Stimulated activated CD4-positive, alpha-beta T cell treated with anti-CD3 and anti-CD28 coated beads, Interleukin-2, amount 100 ng/mL, for 48 hours (primary cell): ENCODE measurements around the gene KIF11.
"Not testable (repeated sequence)": the region's sequence is repeated elsewhere in the genome, so short reads cannot be mapped to it uniquely, and the experiment has no call there.

Experiments used
- DNase-seq, 2 donors: peaks; one replicate each; pipeline ENCODE4 v3.0.0-alpha.2; 2020

The KIF11 gene

GRCh38 chr10:92592761-92593618 lies at the start of gene KIF11:
Gene KIF11 (plus strand): TSS chr10:92593130. CDS start chr10:92593376, 246 bp downstream.
- peak; percentile 94 to 97 for DNase-seq

- DNase-seq, result no peak
These were observed 48.6 kb upstream of the KIF11 start for GRCh38 chr10:92544296-92544695.

GRCh38 chr10:92545556-92545955 lies 47.4 kb upstream of the KIF11 start:
- DNase-seq, result no peak

- no peak for DNase-seq
These were observed 45.3 kb upstream of the KIF11 start for GRCh38 chr10:92547676-92548075.

- no peak for DNase-seq
These were observed 42.0 kb upstream of the KIF11 start for GRCh38 chr10:92550924-92551323.

GRCh38 chr10:92552310-92552709 lies 40.6 kb upstream of the KIF11 start:
- no peak for DNase-seq

- no peak for DNase-seq
These were observed 39.0 kb upstream of the KIF11 start for GRCh38 chr10:92553959-92554358.

- DNase-seq, result no peak
These were observed 33.9 kb upstream of the KIF11 start for GRCh38 chr10:92559046-92559445.

GRCh38 chr10:92562424-92562823 lies 30.5 kb upstream of the KIF11 start:
- DNase-seq, result no peak

GRCh38 chr10:92567952-92568600 lies 24.9 kb upstream of the KIF11 start:
- DNase-seq, result no peak

- no peak for DNase-seq
These were observed 23.9 kb upstream of the KIF11 start for GRCh38 chr10:92569071-92569470.

- not testable (repeated sequence) for DNase-seq
These were observed 23.3 kb upstream of the KIF11 start for GRCh38 chr10:92569663-92570062.

- no peak for DNase-seq
These were observed 21.3 kb upstream of the KIF11 start for GRCh38 chr10:92571649-92572048.

- no peak for DNase-seq
These were observed 20.4 kb upstream of the KIF11 start for GRCh38 chr10:92572362-92573090.

- DNase-seq, result peak in 1 of 2 donors; percentile 26
These were observed 19.7 kb upstream of the KIF11 start for GRCh38 chr10:92573091-92573797.

- DNase-seq, result peak; percentile 76 to 83
These were observed 19.0 kb upstream of the KIF11 start, which contains the start of gene IDE for GRCh38 chr10:92573798-92574547. Gene IDE (minus strand): TSS chr10:92574093. CDS start chr10:92574019, 74 bp downstream.

GRCh38 chr10:92574548-92575261 lies 18.2 kb upstream of the KIF11 start:
- no peak for DNase-seq

GRCh38 chr10:92575961-92576360 lies 17.0 kb upstream of the KIF11 start:
- DNase-seq, result no peak

GRCh38 chr10:92582347-92582746 lies 10.6 kb upstream of the KIF11 start:
- DNase-seq, result not testable (repeated sequence)

- no peak for DNase-seq
These were observed 2.0 kb upstream of the KIF11 start for GRCh38 chr10:92590623-92591549.
